ENCODE data around the gene KPNA6. TPM values are rescaled to one million over a fixed set of nuclear protein-coding genes. Genes with fewer than 3 reads are reported as not detected.
"Not testable (repeated sequence)": the region's sequence is repeated elsewhere in the genome, so short reads cannot be mapped to it uniquely, and the experiment has no call there.

KPNA6 gene
- total RNA-seq, 1 donor from 2014 or later, result 67.5 TPM

GRCh38 chr1:32105338-32105737 is 2.5 kb upstream of the KPNA6 start:
- Mint-ChIP-seq H3K4me1 (peaks cover 20% of the 10 kb centered on the region), H3K4me3 (no peak overlapping the region), H3K9me3 (no peaks in the 10 kb centered on the region), H3K36me3 (peaks cover 19% of the 10 kb centered on the region), H3K27me3 (ENCODE audit: low read depth) (no peaks in the 10 kb centered on the region), H3K27ac (no peak overlapping the region)
- no peak for DNase-seq (ENCODE audit: low spot score in 2 of 2, unreplicated experiment in 2 of 2)
- TF ChIP-seq CTCF (IDR thresholded peaks at IDR 0.05; ENCODE audit: unreplicated experiment), result no peak

- Mint-ChIP-seq H3K36me3 (peaks cover 10% of the 10 kb centered on the region), H3K4me3 (peak overlapping the region; percentile 100), H3K27ac (peak overlapping the region; percentile 37), H3K9me3 (no peaks in the 10 kb centered on the region), H3K27me3 (ENCODE audit: low read depth) (no peaks in the 10 kb centered on the region), H3K4me1 (peaks cover 21% of the 10 kb centered on the region)
- TF ChIP-seq CTCF (IDR thresholded peaks at IDR 0.05; ENCODE audit: unreplicated experiment), result no peak
- DNase-seq (ENCODE audit: low spot score in 2 of 2, unreplicated experiment in 2 of 2), result no peak
Observed at GRCh38 chr1:32106663-32107275, 1.1 kb upstream of the KPNA6 start.

GRCh38 chr1:32111040-32111623 is 3.3 kb downstream of the KPNA6 start:
- Mint-ChIP-seq H3K9me3 (no peaks in the 10 kb centered on the region), H3K27me3 (ENCODE audit: low read depth) (no peaks in the 10 kb centered on the region), H3K27ac (no peak overlapping the region), H3K4me1 (peaks cover 23% of the 10 kb centered on the region), H3K36me3 (no peaks in the 10 kb centered on the region), H3K4me3 (no peak overlapping the region)
- no peak for TF ChIP-seq CTCF (IDR thresholded peaks at IDR 0.05; ENCODE audit: unreplicated experiment)
- DNase-seq (ENCODE audit: low spot score in 2 of 2, unreplicated experiment in 2 of 2), result no peak

- Mint-ChIP-seq H3K27me3 (ENCODE audit: low read depth) (no peaks in the 10 kb centered on the region), H3K4me1 (peaks cover 23% of the 10 kb centered on the region), H3K36me3 (no peaks in the 10 kb centered on the region), H3K27ac (no peak overlapping the region), H3K9me3 (no peaks in the 10 kb centered on the region), H3K4me3 (no peak overlapping the region)
- DNase-seq (ENCODE audit: low spot score in 2 of 2, unreplicated experiment in 2 of 2), result no peak
- TF ChIP-seq CTCF (IDR thresholded peaks at IDR 0.05; ENCODE audit: unreplicated experiment), result no peak
Observed at GRCh38 chr1:32111789-32112188, 3.9 kb downstream of the KPNA6 start.

- TF ChIP-seq CTCF (IDR thresholded peaks at IDR 0.05; ENCODE audit: unreplicated experiment), result no peak
- Mint-ChIP-seq H3K27ac (no peak overlapping the region), H3K4me1 (peaks cover 23% of the 10 kb centered on the region), H3K4me3 (no peak overlapping the region), H3K27me3 (ENCODE audit: low read depth) (no peaks in the 10 kb centered on the region), H3K36me3 (no peaks in the 10 kb centered on the region), H3K9me3 (no peaks in the 10 kb centered on the region)
- no peak for DNase-seq (ENCODE audit: low spot score in 2 of 2, unreplicated experiment in 2 of 2)
Observed at GRCh38 chr1:32112806-32113375, 5.0 kb downstream of the KPNA6 start.

- H3K27ac Mint-ChIP-seq; H3K36me3 Mint-ChIP-seq; H3K27me3 Mint-ChIP-seq (ENCODE audit: low read depth); H3K4me3 Mint-ChIP-seq; DNase-seq (ENCODE audit: low spot score in 2 of 2, unreplicated experiment in 2 of 2); H3K9me3 Mint-ChIP-seq: not testable (repeated sequence)
- H3K4me1 Mint-ChIP-seq, result peaks cover 23% of the 10 kb centered on the region
Observed at GRCh38 chr1:32113436-32113835, 5.6 kb downstream of the KPNA6 start.
